MCF 10A (cell line): Measurements from ENCODE around the gene FUBP3. TPM values are rescaled to one million over a fixed set of nuclear protein-coding genes. Genes with fewer than 3 reads are reported as not detected.

Source experiments
- BruUV-seq: library from RNA; stranded (reverse); fragments of 400-500 nt; replicated peaks from 2 replicates; lab custom pipeline; 2021; lab: Mats Ljungman, UMichigan
- CTCF ChIA-PET: fragments of 300-600 bp; sonication (Branson Sonifier 250); formaldehyde crosslinking; extraction: SDS; loops from one replicate; lab custom pipeline; 2021; ENCODE audit warnings: antibody characterized with exemption, inconsistent platforms; lab: Yijun Ruan, JAX
- POLR2A ChIA-PET: fragments of 300-600, 350-650 bp; sonication (Branson Sonifier 250); formaldehyde crosslinking; extraction: SDS; loops from one replicate; lab custom pipeline; 2020; ENCODE audit warnings: antibody characterized with exemption, inconsistent platforms; lab: Yijun Ruan, JAX
- DNase-seq: peaks from one replicate; pipeline ENCODE4 v3.0.0-alpha.2; 2018; ENCODE audit not compliant: unreplicated experiment
- H3K27ac Mint-ChIP-seq: one replicate; pipeline ENCODE4 v1.8.0; 2022; ENCODE audit warnings: mild to moderate bottlenecking, low read depth, mixed read lengths; ENCODE audit not compliant: unreplicated experiment
- H3K27me3 Mint-ChIP-seq: one replicate; pipeline ENCODE4 v1.8.0; 2022; ENCODE audit warnings: mixed read lengths; ENCODE audit not compliant: insufficient read depth, unreplicated experiment
- H3K36me3 Mint-ChIP-seq: one replicate; pipeline ENCODE4 v1.8.0; 2022; ENCODE audit warnings: mild to moderate bottlenecking, moderate library complexity, mixed read lengths; ENCODE audit not compliant: insufficient read depth, unreplicated experiment
- H3K4me1 Mint-ChIP-seq: one replicate; pipeline ENCODE4 v1.8.0; 2022; ENCODE audit warnings: mixed read lengths; ENCODE audit not compliant: insufficient read depth, unreplicated experiment
- H3K4me3 Mint-ChIP-seq: one replicate; pipeline ENCODE4 v1.8.0; 2022; ENCODE audit warnings: mild to moderate bottlenecking, moderate library complexity, mixed read lengths; ENCODE audit not compliant: unreplicated experiment
- H3K9me3 Mint-ChIP-seq: one replicate; pipeline ENCODE4 v1.8.0; 2022; ENCODE audit warnings: mixed read lengths; ENCODE audit not compliant: unreplicated experiment
- CTCF ChIP-seq: fragments of 200-600 bp; IDR thresholded peaks from one replicate; pipeline ENCODE4 v1.8.0; 2022; ENCODE audit warnings: antibody characterized with exemption, mild to moderate bottlenecking; ENCODE audit not compliant: unreplicated experiment
- intact Hi-C: fragments of 100-400 bp; cut with micrococcal nuclease; formaldehyde crosslinking; loops from 2 replicates; pipeline ENCODE4 v1.14.1; 2022
- total RNA-seq: library from RNA; stranded (reverse); gene quantifications from 2 replicates; pipeline ENCODE4 v1.2.3, GENCODE V29; 2022

FUBP3 gene
- total RNA-seq, 1 experiment from 2014 or later: 58.0 TPM

- intact Hi-C loops: no loop called here
- Mint-ChIP-seq H3K27ac (no peak overlapping the region), H3K9me3 (no peaks in the 10 kb centered on the region), H3K4me3 (no peak overlapping the region), H3K27me3 (no peaks in the 10 kb centered on the region), H3K4me1 (no peaks in the 10 kb centered on the region), H3K36me3 (peaks cover 97% of the 10 kb centered on the region)
- ChIA-PET POLR2A (interaction anchor here (1.5 kb wide), 1 partner anchor 18 kb away, joined by 3 read pairs; no protein-coding TSS in a partner anchor), CTCF (interaction anchor here (0.7 to 1.5 kb wide), 2 partner anchors 30 to 738 kb away, joined by 3 to 6 read pairs; no protein-coding TSS in a partner anchor)
- DNase-seq: no peak
- BruUV-seq: no TSS peak
- no peak for TF ChIP-seq CTCF
Observed at GRCh38 chr9:130623466-130623865, 44.1 kb downstream of the FUBP3 start.

DNA sequence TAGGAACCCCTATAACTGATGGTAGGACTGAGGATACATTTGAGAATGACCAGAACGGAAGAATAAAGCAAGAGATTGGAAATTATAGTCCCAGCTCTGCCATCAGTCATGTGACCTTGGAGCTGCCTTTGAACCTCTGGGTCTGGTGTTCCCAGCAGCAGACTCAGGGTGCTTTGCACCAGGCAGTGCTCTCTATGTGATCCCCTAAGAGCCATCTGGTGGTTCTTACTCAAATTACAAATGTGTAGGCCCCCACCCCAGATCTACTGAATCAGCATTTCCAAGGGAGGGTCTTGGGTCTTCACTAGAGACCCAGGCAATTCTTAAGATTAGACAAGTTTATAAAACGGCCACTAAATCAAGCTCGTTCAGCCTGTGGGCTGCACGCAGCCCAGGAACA lies 44.8 kb downstream of the FUBP3 start:
- H3K27ac Mint-ChIP-seq: no peak overlapping the region
- H3K4me1 Mint-ChIP-seq: no peaks in the 10 kb centered on the region
- no peak for DNase-seq
- ChIA-PET POLR2A (interaction anchor here (0.6 to 1.5 kb wide), 2 partner anchors 17 to 32 kb away, joined by 3 read pairs; no protein-coding TSS in a partner anchor), CTCF (interaction anchor here (0.6 to 1.5 kb wide), 3 partner anchors 11 to 163 kb away, joined by 3 read pairs; no protein-coding TSS in a partner anchor)
- H3K36me3 Mint-ChIP-seq: peaks cover 97% of the 10 kb centered on the region
- TF ChIP-seq CTCF: no peak
- no TSS peak for BruUV-seq
- H3K27me3 Mint-ChIP-seq: no peaks in the 10 kb centered on the region
- H3K9me3 Mint-ChIP-seq: no peaks in the 10 kb centered on the region
- intact Hi-C loops: no loop called here
- no peak overlapping the region for H3K4me3 Mint-ChIP-seq

GRCh38 chr9:130626249-130626996 lies 47.0 kb downstream of the FUBP3 start:
- CTCF ChIA-PET: interaction anchor here (0.5 kb wide), 1 partner anchor 292 kb away, joined by 3 read pairs; no protein-coding TSS in a partner anchor
- H3K36me3 Mint-ChIP-seq: peaks cover 89% of the 10 kb centered on the region
- no peak for TF ChIP-seq CTCF

DNA sequence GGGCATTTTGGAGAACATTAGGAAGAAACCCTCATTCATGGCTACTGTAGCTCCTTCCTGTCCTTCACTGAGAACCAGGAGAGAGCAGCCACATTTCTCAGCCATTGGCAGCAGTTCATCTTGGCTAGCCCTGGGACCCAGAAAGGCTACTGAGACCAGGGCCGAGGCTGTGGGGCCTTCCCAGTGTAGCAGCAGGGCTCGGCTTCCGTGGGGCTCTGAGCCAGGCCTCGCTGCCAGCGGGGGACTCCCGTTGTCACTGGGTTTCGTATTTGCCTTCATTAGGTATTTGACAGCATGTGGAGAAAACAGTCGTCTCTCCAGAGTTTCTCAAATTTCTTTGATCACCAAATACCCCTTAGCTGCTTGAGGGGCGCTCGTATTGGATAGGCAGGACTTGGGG lies 47.7 kb downstream of the FUBP3 start:
- ChIA-PET POLR2A (interaction anchor here (0.5 to 1.2 kb wide), 3 partner anchors 27 to 533 kb away, joined by 3 to 4 read pairs (median 3); no protein-coding TSS in a partner anchor), CTCF (no interaction called here)
- intact Hi-C loops: no loop called here
- Mint-ChIP-seq H3K27ac (no peak overlapping the region), H3K4me3 (no peak overlapping the region), H3K27me3 (no peaks in the 10 kb centered on the region), H3K36me3 (peaks cover 85% of the 10 kb centered on the region), H3K4me1 (no peaks in the 10 kb centered on the region), H3K9me3 (no peaks in the 10 kb centered on the region)
- no TSS peak for BruUV-seq
- DNase-seq: no peak
- TF ChIP-seq CTCF: no peak

More at GRCh38 chr9:130626249-130626996, 47.0 kb downstream of the FUBP3 start:
- POLR2A ChIA-PET: interaction anchor here (1.0 kb wide), 1 partner anchor 63 kb away, joined by 3 read pairs; no protein-coding TSS in a partner anchor
- intact Hi-C loops: no loop called here
- DNase-seq: no peak
- Mint-ChIP-seq H3K4me1 (no peaks in the 10 kb centered on the region), H3K9me3 (no peaks in the 10 kb centered on the region), H3K27ac (no peak overlapping the region), H3K4me3 (no peak overlapping the region), H3K27me3 (no peaks in the 10 kb centered on the region)
- no TSS peak for BruUV-seq
